ENCODE results near the gene SNTG2. TPM values are rescaled to one million over a fixed set of nuclear protein-coding genes. Genes with fewer than 3 reads are reported as not detected.

SNTG2 gene
- total RNA-seq, 1 donor from 2014 or later: 23.2 TPM

GRCh38 chr2:981759-982158, 31.1 kb downstream of the SNTG2 start:
- peaks cover 6% of the 10 kb centered on the region for H3K4me1 Mint-ChIP-seq (ENCODE audit: unreplicated experiment)
- H3K27ac Mint-ChIP-seq (ENCODE audit: unreplicated experiment): no peak overlapping the region
- H3K27me3 Mint-ChIP-seq (ENCODE audit: unreplicated experiment): peaks cover 3% of the 10 kb centered on the region
- TF ChIP-seq CTCF (IDR thresholded peaks at IDR 0.05; ENCODE audit: unreplicated experiment): no peak
- peaks cover 12% of the 10 kb centered on the region for H3K36me3 Mint-ChIP-seq (ENCODE audit: low read depth, unreplicated experiment)
- no peaks in the 10 kb centered on the region for H3K9me3 Mint-ChIP-seq (ENCODE audit: unreplicated experiment)
- no peak for DNase-seq (ENCODE audit: low spot score)
- no peak overlapping the region for H3K4me3 Mint-ChIP-seq (ENCODE audit: unreplicated experiment)

GRCh38 chr2:985317-985898, 34.8 kb downstream of the SNTG2 start:
- H3K9me3 Mint-ChIP-seq (ENCODE audit: unreplicated experiment): no peaks in the 10 kb centered on the region
- TF ChIP-seq CTCF (IDR thresholded peaks at IDR 0.05; ENCODE audit: unreplicated experiment): no peak
- no peak for DNase-seq (ENCODE audit: low spot score)
- no peak overlapping the region for H3K27ac Mint-ChIP-seq (ENCODE audit: unreplicated experiment)
- H3K4me3 Mint-ChIP-seq (ENCODE audit: unreplicated experiment): no peak overlapping the region
- H3K27me3 Mint-ChIP-seq (ENCODE audit: unreplicated experiment): peaks cover 8% of the 10 kb centered on the region
- H3K4me1 Mint-ChIP-seq (ENCODE audit: unreplicated experiment): peaks cover 11% of the 10 kb centered on the region
- peaks cover 13% of the 10 kb centered on the region for H3K36me3 Mint-ChIP-seq (ENCODE audit: low read depth, unreplicated experiment)

- TF ChIP-seq CTCF (IDR thresholded peaks at IDR 0.05; ENCODE audit: unreplicated experiment): no peak
- Mint-ChIP-seq H3K4me1 (ENCODE audit: unreplicated experiment) (peaks cover 11% of the 10 kb centered on the region), H3K36me3 (ENCODE audit: low read depth, unreplicated experiment) (peaks cover 6% of the 10 kb centered on the region), H3K9me3 (ENCODE audit: unreplicated experiment) (no peaks in the 10 kb centered on the region), H3K27ac (ENCODE audit: unreplicated experiment) (no peak overlapping the region), H3K4me3 (ENCODE audit: unreplicated experiment) (no peak overlapping the region), H3K27me3 (ENCODE audit: unreplicated experiment) (peaks cover 8% of the 10 kb centered on the region)
- no peak for DNase-seq (ENCODE audit: low spot score)
Observed at GRCh38 chr2:987789-988188, 37.1 kb downstream of the SNTG2 start.

- Mint-ChIP-seq H3K36me3 (ENCODE audit: low read depth, unreplicated experiment) (peaks cover 6% of the 10 kb centered on the region), H3K27ac (ENCODE audit: unreplicated experiment) (no peak overlapping the region), H3K4me3 (ENCODE audit: unreplicated experiment) (no peak overlapping the region), H3K9me3 (ENCODE audit: unreplicated experiment) (no peaks in the 10 kb centered on the region), H3K4me1 (ENCODE audit: unreplicated experiment) (peaks cover 7% of the 10 kb centered on the region), H3K27me3 (ENCODE audit: unreplicated experiment) (peaks cover 8% of the 10 kb centered on the region)
- TF ChIP-seq CTCF (IDR thresholded peaks at IDR 0.05; ENCODE audit: unreplicated experiment): no peak
- no peak for DNase-seq (ENCODE audit: low spot score)
Observed at GRCh38 chr2:989781-990467, 39.3 kb downstream of the SNTG2 start.

GRCh38 chr2:990970-991369, 40.3 kb downstream of the SNTG2 start:
- H3K36me3 Mint-ChIP-seq (ENCODE audit: low read depth, unreplicated experiment): peaks cover 6% of the 10 kb centered on the region
- no peaks in the 10 kb centered on the region for H3K9me3 Mint-ChIP-seq (ENCODE audit: unreplicated experiment)

More at GRCh38 chr2:990970-991369, 40.3 kb downstream of the SNTG2 start:
- H3K27me3 Mint-ChIP-seq (ENCODE audit: unreplicated experiment): peaks cover 8% of the 10 kb centered on the region
- peaks cover 5% of the 10 kb centered on the region for H3K4me1 Mint-ChIP-seq (ENCODE audit: unreplicated experiment)
- no peak overlapping the region for H3K27ac Mint-ChIP-seq (ENCODE audit: unreplicated experiment)
- no peak overlapping the region for H3K4me3 Mint-ChIP-seq (ENCODE audit: unreplicated experiment)
- no peak for TF ChIP-seq CTCF (IDR thresholded peaks at IDR 0.05; ENCODE audit: unreplicated experiment)
- no peak for DNase-seq (ENCODE audit: low spot score)

All from endothelial cell (in vitro differentiated cells).